GM12878 (cell line): ENCODE data around the gene CKS1B. TPM values are rescaled to one million over a fixed set of nuclear protein-coding genes. Genes with fewer than 3 reads are reported as not detected.

Experiments used
- ATAC-seq: fragments of 200-7000 bp; cut with Tn5 transposase; 3 replicates; pipeline ENCODE4 v1.9.1; 2020; ENCODE audit warnings: mild to moderate bottlenecking, moderate library complexity
- BruUV-seq: library from RNA; stranded (reverse); fragments of 400-500 nt; replicated peaks from 2 replicates; lab custom pipeline; 2021; lab: Mats Ljungman, UMichigan
- CTCF ChIA-PET: fragments of 300-600 bp; sonication (Branson Sonifier 250); formaldehyde crosslinking; extraction: SDS; loops from one replicate; lab custom pipeline; 2021; ENCODE audit warnings: inconsistent platforms; lab: Yijun Ruan, JAX
- POLR2A ChIA-PET: fragments of 350-600 bp; formaldehyde crosslinking; extraction: SDS; loops from one replicate; lab custom pipeline; 2021; ENCODE audit warnings: inconsistent platforms; lab: Charles Lee
- RAD21 ChIA-PET: fragments of 300-600 bp; sonication (Branson Sonifier 250); formaldehyde crosslinking; loops from one replicate; lab custom pipeline; 2023; ENCODE audit warnings: antibody characterized with exemption; ENCODE audit not compliant: unreplicated experiment; lab: Charles Lee
- SMC1A ChIA-PET: fragments of 300-600 bp; sonication (Branson Sonifier 250); formaldehyde crosslinking; loops from one replicate; lab custom pipeline; 2023; ENCODE audit not compliant: unreplicated experiment, uncharacterized antibody; lab: Charles Lee
- DNase-seq: peaks from one replicate; pipeline ENCODE4 v3.0.0-alpha.2; 2011; ENCODE audit warnings: low read depth, low spot score
- FAIRE-seq: peaks from 3 replicates; lab custom pipeline; 2011; peaks lifted over from hg19 to GRCh38; lab: Jason Lieb, UNC
- H2AFZ ChIP-seq: 2 replicates; pipeline ENCODE4 v1.6.0; 2011; ENCODE audit warnings: low read depth, low read length, control low read depth; ENCODE audit not compliant: control insufficient read depth
- H3K27ac ChIP-seq: 2 replicates; pipeline ENCODE4 v1.5.1; 2011; ENCODE audit warnings: control low read depth; ENCODE audit not compliant: control insufficient read depth, insufficient read depth
- H3K27me3 ChIP-seq, 2 experiments: replicated peaks in 1 of 2; 2 replicates each; pipeline versions ENCODE4 v1.6.0 to v1.6.1; 2011; ENCODE audit warnings: low read length in 1 of 2; ENCODE audit not compliant: control insufficient read depth in 2 of 2, insufficient read depth in 2 of 2
- H3K36me3 ChIP-seq, 2 experiments: 2 replicates each; pipeline ENCODE4 v1.5.1; 2011; ENCODE audit warnings: low read length in 1 of 2; ENCODE audit not compliant: control insufficient read depth in 2 of 2, insufficient read depth in 2 of 2
- H3K4me1 ChIP-seq: 2 replicates; pipeline ENCODE4 v1.6.1; 2011; ENCODE audit warnings: mild to moderate bottlenecking, low read length, moderate library complexity, mixed read lengths; ENCODE audit not compliant: control insufficient read depth, insufficient read depth
- H3K4me2 ChIP-seq: 2 replicates; pipeline ENCODE4 v1.6.0; 2011; ENCODE audit warnings: control low read depth; ENCODE audit not compliant: control insufficient read depth, insufficient read depth
- H3K4me3 ChIP-seq: fragments of 200-600 bp; sonication (generic); 2 replicates; pipeline ENCODE4 v1.5.1; 2016
- H3K79me2 ChIP-seq: 2 replicates; pipeline ENCODE4 v1.6.0; 2011; ENCODE audit warnings: low read length; ENCODE audit not compliant: control insufficient read depth, insufficient read depth
- H3K9ac ChIP-seq: 2 replicates; pipeline ENCODE4 v1.8.0; 2011; ENCODE audit warnings: low read length, control low read depth, mixed read lengths; ENCODE audit not compliant: control insufficient read depth, insufficient read depth
- H3K9me3 ChIP-seq: replicated peaks from 3 replicates; pipeline ENCODE4 v1.5.1; 2011; ENCODE audit warnings: mild to moderate bottlenecking, low read length; ENCODE audit not compliant: control insufficient read depth, insufficient read depth
- H4K20me1 ChIP-seq: 2 replicates; pipeline ENCODE4 v1.6.0; 2011; ENCODE audit not compliant: control insufficient read depth, insufficient read depth
- BCL3 ChIP-seq: IDR thresholded peaks from 2 replicates; pipeline ENCODE4 v1.6.1; 2011; ENCODE audit warnings: borderline replicate concordance, low read depth, mild to moderate bottlenecking, moderate library complexity, low read length; ENCODE audit not compliant: insufficient read depth, poor library complexity, severe bottlenecking
- CEBPZ ChIP-seq: fragments of 150-350 bp; IDR thresholded peaks from 2 replicates; pipeline ENCODE4 v1.6.1; 2016; ENCODE audit warnings: low read depth, low read length
- CHD1 ChIP-seq: IDR thresholded peaks from 2 replicates; pipeline ENCODE4 v1.6.1; 2012; ENCODE audit warnings: low read depth, low read length, improper control_type of control experiment
- E2F4 ChIP-seq: IDR thresholded peaks from 2 replicates; pipeline ENCODE4 v1.6.1; 2012; ENCODE audit warnings: low read depth, low read length, improper control_type of control experiment
- HDAC2 ChIP-seq: fragments of 200-600 bp; sonication (generic); IDR thresholded peaks from 2 replicates; pipeline ENCODE4 v1.6.1; 2017
- MTA3 ChIP-seq: IDR thresholded peaks from 2 replicates; pipeline ENCODE4 v1.6.1; 2012; ENCODE audit warnings: low read length, inconsistent platforms, borderline replicate concordance
- SMARCA5 ChIP-seq: fragments of 450-650 bp; IDR thresholded peaks from 2 replicates; pipeline ENCODE4 v1.6.1; 2017; ENCODE audit warnings: mild to moderate bottlenecking
- ZBTB40 ChIP-seq: fragments of 450-650 bp; IDR thresholded peaks from 2 replicates; pipeline ENCODE4 v1.6.1; 2016; ENCODE audit warnings: mild to moderate bottlenecking, moderate library complexity, borderline replicate concordance
- ZNF207 ChIP-seq: fragments of 450-650 bp; IDR thresholded peaks from 2 replicates; pipeline ENCODE4 v1.6.1; 2014; ENCODE audit warnings: antibody characterized with exemption, mild to moderate bottlenecking, borderline replicate concordance
- WGBS: methylation state at CpG from one replicate; pipeline ENCODE4 v1.1.6; 2016; ENCODE audit warnings: low lambda C conversion rate; ENCODE audit not compliant: insufficient replicate concordance, insufficient coverage; ENCODE audit errors: missing lambda C conversion rate; 5-methylcytosine and 5-hydroxymethylcytosine counted together
- in situ Hi-C: fragments of 300-500 bp; cut with MboI; formaldehyde crosslinking; loops from 9 replicates; pipeline ENCODE4 v1.14.3; 2018; ENCODE audit warnings: mixed read lengths
- intact Hi-C: fragments of 100-400 bp; cut with micrococcal nuclease; formaldehyde crosslinking; loops from one replicate; pipeline ENCODE4 v1.14.2; 2022; ENCODE audit not compliant: unreplicated experiment
- polyA plus RNA-seq, 11 experiments: library from polyadenylated mRNA; depleted of rRNA in 4 of 11; unstranded in 6 of 11; stranded (reverse) in 5 of 11; fragments of >200 nt; fragmentation: Nextera tagmentation in 4 of 11; fragmentation: Illumina TruSeq in 1 of 11; extraction: Ambion mirVana in 4 of 11; extraction: Trizol in 1 of 11; gene quantifications; 1 replicate in 1 of 11; 2 replicates in 10 of 11; pipeline versions ENCODE4 v1.2.1 to v1.2.3, GENCODE V29; 2011 to 2016; ENCODE audit warnings: inconsistent platforms in 2 of 11, missing spikeins in 2 of 11, low read depth in 1 of 11
- total RNA-seq, 4 experiments: library from RNA; depleted of rRNA in 3 of 4; stranded (reverse); fragments of >200 nt in 3 of 4; fragmentation: Illumina TruSeq in 1 of 4; extraction: Trizol in 1 of 4; gene quantifications; 2 replicates each; pipeline versions ENCODE4 v1.2.1 to v1.2.3, GENCODE V29; 2013 to 2021

Gene CKS1B
- total and polyA plus RNA-seq, 10 of the 15 experiments (the other 5 are each of a cell fraction or from before 2014, with no cell fraction given), result 125 to 608 (median 364) TPM

GRCh38 chr1:155011004-155011416, 36.5 kb downstream of the CKS1B start (continued):
- TF ChIP-seq BCL3 (no peak), SMARCA5 (no peak)

- CTCF ChIA-PET, result interaction anchor here (1.1 to 2.1 kb wide), 2 partner anchors 12 to 33 kb away, joined by 6 to 9 read pairs; no protein-coding TSS in a partner anchor
- Histone ChIP-seq H2AFZ (no peak overlapping the region), H4K20me1 (0 out of 2 replicates have a peak, but pooled peaks cover 3% of the 10 kb centered on the region), H3K9me3 (no peaks in the 10 kb centered on the region), H3K4me1 (peaks cover 41% of the 10 kb centered on the region), H3K4me2 (no peak overlapping the region), H3K27ac (no peak overlapping the region), H3K9ac (no peak overlapping the region), H3K4me3 (no peak overlapping the region), H3K36me3 (peaks cover 0 to 21% of the 10 kb centered on the region in 2 experiments; a peak in 3 of 4 replicates), H3K27me3 (no peaks in the 10 kb centered on the region), H3K79me2 (peaks cover 21% of the 10 kb centered on the region)
- ATAC-seq (no peak), DNase-seq (no peak), FAIRE-seq (no peak)
- SMC1A ChIA-PET, result interaction anchor here (0.6 kb wide), 1 partner anchor 24 kb away, joined by 3 read pairs; no protein-coding TSS in a partner anchor
- intact Hi-C loops, result no loop called here
- no TSS peak for BruUV-seq
- RAD21 ChIA-PET, result interaction anchor here (1.1 kb wide), 1 partner anchor 12 kb away, joined by 5 read pairs; no protein-coding TSS in a partner anchor
- 98% methylated on average over 4 of the region's 6 CpGs for WGBS
- POLR2A ChIA-PET, result interaction anchor here (1.4 kb wide), 1 partner anchor 23 kb away, joined by 3 read pairs; no protein-coding TSS in a partner anchor
- in situ Hi-C loops, result no loop called here
- TF ChIP-seq E2F4, result no peak
- no peak for TF ChIP-seq ZBTB40
- no peak for TF ChIP-seq CHD1
- no peak for TF ChIP-seq CEBPZ
- no peak for TF ChIP-seq MTA3
- TF ChIP-seq ZNF207, result no peak
- TF ChIP-seq HDAC2, result no peak
Measured at GRCh38 chr1:155011437-155012025, 37.0 kb downstream of the CKS1B start.
